ENCODE data around the gene SMIM43. TPM values are rescaled to one million over a fixed set of nuclear protein-coding genes. Genes with fewer than 3 reads are reported as not detected.

SMIM43 gene
- total and polyA plus RNA-seq, 2 donors (not counting 1 experiment from before 2014, with no cell fraction given) = not detected

DNA sequence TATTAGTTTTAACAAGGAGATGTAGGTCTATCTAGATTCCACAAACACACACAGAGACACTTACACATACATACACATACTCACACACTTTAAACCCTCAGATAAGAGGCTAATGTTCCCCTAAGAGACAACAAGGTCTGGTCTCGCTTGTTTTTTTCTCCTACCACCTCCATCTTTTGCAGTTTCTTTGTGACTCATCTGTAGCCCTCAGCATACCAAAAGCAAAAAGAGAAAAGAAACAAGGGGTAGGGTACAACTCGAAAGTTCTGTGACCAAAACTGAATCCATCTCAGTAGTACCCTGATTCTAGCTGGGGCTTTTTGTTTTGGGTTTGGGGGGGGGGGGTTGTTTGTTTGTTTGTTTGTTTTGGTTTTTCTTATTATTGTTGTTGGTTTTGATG, 23.9 kb upstream of the SMIM43 start:
- Histone ChIP-seq H4K20me1 (ENCODE audit: control insufficient read depth, insufficient read depth, low read length, poor library complexity, severe bottlenecking) (no peaks in the 10 kb centered on the region), H3K9ac (ENCODE audit: low read length) (no peak overlapping the region), H3K4me1 (ENCODE audit: control insufficient read depth in 2 of 2, insufficient read depth in 2 of 2, low read length in 2 of 2) (no peaks in the 10 kb centered on the region), H3K79me2 (ENCODE audit: control insufficient read depth, insufficient read depth, low read length) (no peaks in the 10 kb centered on the region), H3K9me3 (ENCODE audit: control extremely low read depth in 1 of 3, control insufficient read depth in 2 of 3, insufficient read depth in 1 of 3, low read length in 2 of 3) (peaks cover 0 to 4% (median 3%) of the 10 kb centered on the region in 3 donors), H3K27me3 (replicated peaks in 1 of 4; ENCODE audit: control extremely low read depth in 1 of 4, control insufficient read depth in 3 of 4, insufficient read depth in 4 of 4, low read length in 3 of 4) (peaks cover 0 to 19% (median 12%) of the 10 kb centered on the region in 4 experiments), H3K4me3 (ENCODE audit: control extremely low read depth in 1 of 5, extremely low read depth in 1 of 5, insufficient read depth in 1 of 5, low read depth in 2 of 5, low read length in 4 of 5) (no peak overlapping the region), H3K27ac (ENCODE audit: low read length in 2 of 2) (no peak overlapping the region), H3K36me3 (replicated peaks in 1 of 2; ENCODE audit: control extremely low read depth in 1 of 2, control insufficient read depth in 1 of 2, extremely low read depth in 1 of 2, insufficient read depth in 2 of 2, low read length in 1 of 2) (no peaks in the 10 kb centered on the region), H2AFZ (ENCODE audit: insufficient read depth, low read depth, low read length, poor library complexity, severe bottlenecking) (no peak overlapping the region), H3K4me2 (replicated peaks; ENCODE audit: low read depth, low read length, poor library complexity, severe bottlenecking) (no peak overlapping the region)
- H3K4me3 Mint-ChIP-seq = no peak overlapping the region
- ChIA-PET CTCF (no interaction called here), POLR2A (no interaction called here)
- DNase-seq = no peak
- no peak overlapping the region for H3K27ac Mint-ChIP-seq
- no CpG with 5 or more reads among the region's 2 CpGs for WGBS (ENCODE audit: insufficient coverage)
- no peak for TF ChIP-seq EZH2 (IDR thresholded peaks at IDR 0.05; ENCODE audit: borderline replicate concordance, insufficient read depth, low read depth, low read length, poor library complexity, severe bottlenecking)
- peaks cover 35% of the 10 kb centered on the region for H3K27me3 Mint-ChIP-seq
- H3K9me3 Mint-ChIP-seq (ENCODE audit: insufficient read depth) = no peaks in the 10 kb centered on the region
- intact Hi-C loops (cut with micrococcal nuclease) = no loop called here
- ATAC-seq (ENCODE audit: low read depth) = no peak
- no peaks in the 10 kb centered on the region for H3K4me1 Mint-ChIP-seq

DNA sequence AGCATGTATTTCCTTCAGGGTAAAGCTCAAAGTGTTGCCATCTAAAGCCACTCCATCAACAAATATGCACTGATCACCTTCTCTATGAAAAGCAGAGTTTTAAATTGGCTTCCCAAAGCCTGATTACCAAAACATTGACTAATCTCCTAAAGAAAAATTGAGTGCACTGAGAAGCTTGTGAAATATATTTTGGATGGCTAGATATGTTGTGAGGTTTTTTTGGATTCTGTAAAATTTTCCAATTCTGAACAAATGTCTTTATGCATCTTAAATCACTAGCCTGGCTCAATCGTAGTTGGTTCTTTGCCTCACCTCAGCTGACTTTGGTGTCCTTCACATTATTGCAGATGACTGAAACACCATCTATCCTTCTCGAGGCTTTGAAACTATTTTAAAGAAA, 21.3 kb upstream of the SMIM43 start:
- H3K4me3 ChIP-seq (ENCODE audit: control extremely low read depth in 1 of 5, extremely low read depth in 1 of 5, insufficient read depth in 1 of 5, low read depth in 2 of 5, low read length in 4 of 5) = no peak overlapping the region
- H3K27me3 ChIP-seq (replicated peaks in 1 of 4; ENCODE audit: control extremely low read depth in 1 of 4, control insufficient read depth in 3 of 4, insufficient read depth in 4 of 4, low read length in 3 of 4) = peaks cover 0 to 20% (median 13%) of the 10 kb centered on the region in 4 experiments
- Mint-ChIP-seq H3K9me3 (ENCODE audit: insufficient read depth) (peaks cover 2% of the 10 kb centered on the region), H3K27ac (no peak overlapping the region), H3K27me3 (peaks cover 45% of the 10 kb centered on the region), H3K4me3 (no peak overlapping the region), H3K4me1 (no peaks in the 10 kb centered on the region)
- no peak overlapping the region for H3K4me2 ChIP-seq (replicated peaks; ENCODE audit: low read depth, low read length, poor library complexity, severe bottlenecking)
- peaks cover 0 to 4% (median 3%) of the 10 kb centered on the region in 3 donors for H3K9me3 ChIP-seq (ENCODE audit: control extremely low read depth in 1 of 3, control insufficient read depth in 2 of 3, insufficient read depth in 1 of 3, low read length in 2 of 3)
- no peak overlapping the region for H3K9ac ChIP-seq (ENCODE audit: low read length)
- DNase-seq (no peak), ATAC-seq (ENCODE audit: low read depth) (no peak)
- no peaks in the 10 kb centered on the region for H3K36me3 ChIP-seq (replicated peaks in 1 of 2; ENCODE audit: control extremely low read depth in 1 of 2, control insufficient read depth in 1 of 2, extremely low read depth in 1 of 2, insufficient read depth in 2 of 2, low read length in 1 of 2)
- H2AFZ ChIP-seq (ENCODE audit: insufficient read depth, low read depth, low read length, poor library complexity, severe bottlenecking) = no peak overlapping the region
- no peaks in the 10 kb centered on the region for H3K4me1 ChIP-seq (ENCODE audit: control insufficient read depth in 2 of 2, insufficient read depth in 2 of 2, low read length in 2 of 2)
- no peak overlapping the region for H3K27ac ChIP-seq (ENCODE audit: low read length in 2 of 2)
- ChIA-PET CTCF (no interaction called here), POLR2A (no interaction called here)
- WGBS (ENCODE audit: insufficient coverage) = no CpG with 5 or more reads among the region's 2 CpGs
- intact Hi-C loops (cut with micrococcal nuclease) = no loop called here
- no peaks in the 10 kb centered on the region for H4K20me1 ChIP-seq (ENCODE audit: control insufficient read depth, insufficient read depth, low read length, poor library complexity, severe bottlenecking)
- TF ChIP-seq EZH2 (IDR thresholded peaks at IDR 0.05; ENCODE audit: borderline replicate concordance, insufficient read depth, low read depth, low read length, poor library complexity, severe bottlenecking) = no peak
- TF ChIP-seq CTCF (IDR thresholded peaks at IDR 0.05) = no peak
- H3K79me2 ChIP-seq (ENCODE audit: control insufficient read depth, insufficient read depth, low read length) = no peaks in the 10 kb centered on the region

All from B cell (primary cell).